ENCODE results near the gene PHEX. TPM values are rescaled to one million over a fixed set of nuclear protein-coding genes. Genes with fewer than 3 reads are reported as not detected.

Gene PHEX
- total RNA-seq, 1 donor from 2014 or later = 5.3 TPM

GRCh38 chrX:22059775-22060174 lies 27.6 kb downstream of the PHEX start:
- no peak overlapping the region for H3K4me3 ChIP-seq (ENCODE audit: low read depth, low read length)
- H3K27me3 ChIP-seq (ENCODE audit: control insufficient read depth, insufficient read depth, low read length) = no peaks in the 10 kb centered on the region
- TF ChIP-seq, protein P1, sequence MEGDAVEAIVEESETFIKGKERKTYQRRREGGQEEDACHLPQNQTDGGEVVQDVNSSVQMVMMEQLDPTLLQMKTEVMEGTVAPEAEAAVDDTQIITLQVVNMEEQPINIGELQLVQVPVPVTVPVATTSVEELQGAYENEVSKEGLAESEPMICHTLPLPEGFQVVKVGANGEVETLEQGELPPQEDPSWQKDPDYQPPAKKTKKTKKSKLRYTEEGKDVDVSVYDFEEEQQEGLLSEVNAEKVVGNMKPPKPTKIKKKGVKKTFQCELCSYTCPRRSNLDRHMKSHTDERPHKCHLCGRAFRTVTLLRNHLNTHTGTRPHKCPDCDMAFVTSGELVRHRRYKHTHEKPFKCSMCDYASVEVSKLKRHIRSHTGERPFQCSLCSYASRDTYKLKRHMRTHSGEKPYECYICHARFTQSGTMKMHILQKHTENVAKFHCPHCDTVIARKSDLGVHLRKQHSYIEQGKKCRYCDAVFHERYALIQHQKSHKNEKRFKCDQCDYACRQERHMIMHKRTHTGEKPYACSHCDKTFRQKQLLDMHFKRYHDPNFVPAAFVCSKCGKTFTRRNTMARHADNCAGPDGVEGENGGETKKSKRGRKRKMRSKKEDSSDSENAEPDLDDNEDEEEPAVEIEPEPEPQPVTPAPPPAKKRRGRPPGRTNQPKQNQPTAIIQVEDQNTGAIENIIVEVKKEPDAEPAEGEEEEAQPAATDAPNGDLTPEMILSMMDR (IDR thresholded peaks at IDR 0.05; ENCODE audit: insufficient read depth, low read length, severe bottlenecking) = no peak
- no peaks in the 10 kb centered on the region for H3K36me3 ChIP-seq (ENCODE audit: control insufficient read depth, insufficient read depth, low read length)
- FAIRE-seq (no peak), DNase-seq (ENCODE audit: low read depth) (no peak)

DNA sequence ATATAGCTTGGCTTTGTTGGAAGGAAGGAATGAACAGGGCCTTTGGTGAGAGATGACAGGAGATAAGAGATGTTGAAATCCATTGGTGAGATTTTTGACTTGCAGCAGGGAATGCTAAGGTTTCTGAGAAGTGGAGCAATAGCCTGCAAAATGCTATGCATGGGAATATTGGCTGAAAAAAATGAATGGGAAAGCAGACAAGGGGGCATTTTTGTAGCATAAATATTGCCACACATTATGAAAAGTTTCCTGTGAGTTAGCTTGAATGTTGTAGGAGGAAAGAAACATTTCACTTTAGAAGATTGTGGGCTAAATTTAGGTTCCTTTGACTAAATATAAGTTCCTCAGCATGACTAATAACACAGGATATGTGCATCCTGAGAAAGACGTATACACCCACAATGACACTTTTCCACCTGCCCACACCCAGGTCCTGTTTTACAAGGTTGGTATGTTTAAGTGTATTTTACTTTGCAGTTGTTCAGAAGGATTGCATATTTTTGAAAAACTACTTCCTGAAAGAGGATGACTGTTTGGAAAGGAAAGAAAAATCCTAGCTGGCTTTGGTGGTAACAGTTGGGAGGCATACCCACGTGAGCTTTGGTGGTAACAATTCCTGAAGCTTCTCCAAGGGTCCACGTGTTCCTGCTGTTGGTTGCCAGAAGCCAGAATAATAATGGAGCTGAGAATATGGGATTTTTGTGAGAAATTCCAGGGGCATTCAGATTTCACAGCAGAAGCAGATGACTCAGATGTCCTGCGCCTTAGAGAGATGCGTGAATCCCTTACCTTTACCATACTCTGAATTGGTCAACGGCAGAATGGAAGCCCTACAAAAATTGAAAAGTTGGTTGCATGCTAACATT lies 28.5 kb downstream of the PHEX start:
- DNase-seq (ENCODE audit: low read depth) (peak; percentile 79), FAIRE-seq (no peak)
- H3K27me3 ChIP-seq (ENCODE audit: control insufficient read depth, insufficient read depth, low read length) = no peaks in the 10 kb centered on the region

DNA sequence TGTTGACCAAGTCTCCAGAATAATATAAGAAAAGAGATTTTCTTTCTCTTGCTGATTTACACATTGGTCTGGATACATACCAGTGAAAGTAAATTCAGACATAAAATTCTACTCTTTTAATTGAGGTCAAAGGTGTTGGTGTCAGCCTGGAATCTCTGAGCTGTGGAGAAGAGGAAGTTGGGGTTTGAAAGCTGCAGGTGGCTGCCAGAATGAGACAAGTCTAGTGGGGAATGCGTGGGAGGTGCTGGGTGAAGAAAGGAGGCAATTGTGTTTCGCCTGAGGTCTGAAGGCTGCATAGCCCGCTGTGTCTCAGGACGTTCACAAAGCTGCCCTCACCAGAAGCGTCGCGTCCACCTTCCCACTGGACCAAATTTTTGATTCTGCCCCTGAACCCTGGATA lies 31.2 kb downstream of the PHEX start:
- Histone ChIP-seq H3K4me3 (ENCODE audit: low read depth, low read length) (no peak overlapping the region), H3K36me3 (ENCODE audit: control insufficient read depth, insufficient read depth, low read length) (no peaks in the 10 kb centered on the region), H3K27me3 (ENCODE audit: control insufficient read depth, insufficient read depth, low read length) (no peaks in the 10 kb centered on the region)
- no peak for DNase-seq (ENCODE audit: low read depth)
- FAIRE-seq = no peak
- TF ChIP-seq, protein P1 (IDR thresholded peaks at IDR 0.05; ENCODE audit: insufficient read depth, low read length, severe bottlenecking) = no peak

More for the DNA sequence above, 28.5 kb downstream of the PHEX start:
- no peaks in the 10 kb centered on the region for H3K36me3 ChIP-seq (ENCODE audit: control insufficient read depth, insufficient read depth, low read length)
- no peak overlapping the region for H3K4me3 ChIP-seq (ENCODE audit: low read depth, low read length)
- TF ChIP-seq, protein P1 (IDR thresholded peaks at IDR 0.05; ENCODE audit: insufficient read depth, low read length, severe bottlenecking) = no peak

GRCh38 chrX:22069586-22069985 lies 37.5 kb downstream of the PHEX start:
- Histone ChIP-seq H3K27me3 (ENCODE audit: control insufficient read depth, insufficient read depth, low read length) (no peaks in the 10 kb centered on the region), H3K36me3 (ENCODE audit: control insufficient read depth, insufficient read depth, low read length) (no peaks in the 10 kb centered on the region), H3K4me3 (ENCODE audit: low read depth, low read length) (no peak overlapping the region)
- DNase-seq (ENCODE audit: low read depth) (no peak), FAIRE-seq (no peak)
- TF ChIP-seq, protein P1 (IDR thresholded peaks at IDR 0.05; ENCODE audit: insufficient read depth, low read length, severe bottlenecking) = no peak

GRCh38 chrX:22073928-22074327 lies 41.8 kb downstream of the PHEX start:
- peak; percentile 28 for DNase-seq (ENCODE audit: low read depth)

More at GRCh38 chrX:22073928-22074327, 41.8 kb downstream of the PHEX start:
- no peaks in the 10 kb centered on the region for H3K27me3 ChIP-seq (ENCODE audit: control insufficient read depth, insufficient read depth, low read length)
- H3K4me3 ChIP-seq (ENCODE audit: low read depth, low read length) = no peak overlapping the region
- FAIRE-seq = no peak
- TF ChIP-seq, protein P1 (IDR thresholded peaks at IDR 0.05; ENCODE audit: insufficient read depth, low read length, severe bottlenecking) = no peak
- H3K36me3 ChIP-seq (ENCODE audit: control insufficient read depth, insufficient read depth, low read length) = no peaks in the 10 kb centered on the region
